Tibial nerve (tissue), 4 donors: Measurements from ENCODE around the gene CYSRT1. TPM values are rescaled to one million over a fixed set of nuclear protein-coding genes. Genes with fewer than 3 reads are reported as not detected.

Source experiments
- DNase-seq, 2 donors: peaks; one replicate each; pipeline ENCODE4 v3.0.0-alpha.2; 2019; ENCODE audit warnings: low spot score in 2 of 2
- H3K27ac ChIP-seq, 4 donors: fragments of 200-600 bp; sonication (generic) in 3 of 4; one replicate each; pipeline ENCODE4 v1.5.1; 2017 to 2019; ENCODE audit warnings: mild to moderate bottlenecking in 1 of 4
- H3K27me3 ChIP-seq, 2 donors: fragments of 200-600 bp; sonication (generic) in 1 of 2; one replicate each; pipeline versions ENCODE4 v1.5.1 to v1.6.0; 2017 to 2019
- H3K36me3 ChIP-seq, 3 donors: fragments of 200-600 bp; sonication (generic); one replicate each; pipeline ENCODE4 v1.5.1; 2018 to 2019
- H3K4me1 ChIP-seq, 4 donors: fragments of 200-600 bp; sonication (generic) in 3 of 4; one replicate each; pipeline ENCODE4 v1.5.1; 2017 to 2019
- H3K4me3 ChIP-seq, 4 donors: fragments of 200-600 bp; sonication (generic) in 3 of 4; one replicate each; pipeline ENCODE4 v1.5.1; 2017 to 2019; ENCODE audit warnings: mild to moderate bottlenecking in 1 of 4, moderate library complexity in 1 of 4
- H3K9me3 ChIP-seq, 4 donors: fragments of 200-600 bp; sonication (generic) in 3 of 4; one replicate each; pipeline ENCODE4 v1.5.1; 2017 to 2019
- EP300 ChIP-seq, 2 donors: sonication (generic); formaldehyde crosslinking; IDR thresholded peaks; one replicate each; pipeline ENCODE4 v1.6.1; 2017; ENCODE audit warnings: antibody characterized with exemption in 2 of 2, mild to moderate bottlenecking in 1 of 2
- POLR2A ChIP-seq, 2 donors: fragments of 450-650 bp; IDR thresholded peaks; one replicate each; pipeline ENCODE4 v1.6.1; 2017; ENCODE audit warnings: antibody characterized with exemption in 2 of 2, mild to moderate bottlenecking in 2 of 2, moderate library complexity in 2 of 2
- WGBS, 2 donors: methylation state at CpG; one replicate each; pipeline ENCODE4 v1.1.5; 2018; 5-methylcytosine and 5-hydroxymethylcytosine counted together
- total RNA-seq, 4 donors: library from RNA; depleted of rRNA; stranded (reverse); fragments of >200 nt; gene quantifications; one replicate each; pipeline ENCODE4 v1.1.0, GENCODE V29; 2016
- TF ChIP-seq, protein P1 (sequence below), 5 experiments: fragments of 200-600 bp in 3 of 5; fragments of 450-650 bp in 2 of 5; sonication (generic) in 3 of 5; IDR thresholded peaks; one replicate each; pipeline ENCODE4 v1.5.1; 2016 to 2019; ENCODE audit warnings: antibody characterized with exemption in 5 of 5, mild to moderate bottlenecking in 3 of 5, moderate library complexity in 2 of 5

Gene CYSRT1
- total RNA-seq, 4 donors from 2014 or later, result not detected

DNA sequence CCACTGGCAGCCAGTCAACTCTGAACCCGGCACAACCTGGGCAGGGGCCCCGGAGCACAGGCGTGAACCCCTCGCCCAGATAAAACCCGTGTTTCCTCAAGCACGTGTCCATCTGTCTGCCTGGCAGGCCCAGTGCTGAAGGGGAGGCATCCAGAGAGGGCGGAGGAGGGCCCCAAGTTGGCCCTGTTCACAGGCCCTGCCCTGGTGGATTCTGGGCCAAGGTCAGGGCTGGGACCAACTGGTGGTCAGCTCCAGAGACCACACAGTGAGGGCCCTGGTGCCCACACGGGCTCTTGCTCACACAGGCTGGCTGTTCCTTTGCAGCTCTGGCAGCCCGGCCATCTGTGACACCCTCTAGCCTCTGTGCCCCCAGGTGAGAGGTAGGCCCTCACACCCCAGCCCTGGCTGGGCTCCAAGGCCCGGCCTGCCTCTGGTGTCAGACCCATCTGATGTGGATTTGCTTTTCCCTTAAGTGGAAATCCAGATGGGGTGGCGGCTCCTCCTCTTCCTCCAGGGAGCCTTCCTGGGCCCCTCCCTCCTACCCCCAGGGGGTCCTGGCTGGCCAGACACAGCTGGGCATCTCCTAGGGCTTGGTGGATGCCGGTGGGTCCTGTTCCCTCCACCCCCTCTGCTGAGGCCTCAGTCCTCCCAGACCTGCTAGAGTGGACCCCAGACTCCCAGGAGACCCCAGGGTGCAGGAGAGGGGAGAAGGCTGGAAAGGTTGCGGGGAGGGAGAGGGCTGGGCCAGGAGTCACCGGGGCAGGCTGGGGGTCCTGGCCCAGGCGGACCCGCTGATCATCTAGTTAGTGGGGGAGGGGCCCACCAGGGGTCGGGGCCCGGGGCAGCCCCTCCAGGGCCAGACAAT, 25.6 kb downstream of the CYSRT1 start:
- H3K4me3 ChIP-seq, result no peak overlapping the region
- 62 to 63% methylated on average over 10 to 15 of the region's 18 CpGs for WGBS, 2 donors
- H3K9me3 ChIP-seq, result no peaks in the 10 kb centered on the region
- peaks cover 0 to 21% (median 9%) of the 10 kb centered on the region in 4 donors for H3K4me1 ChIP-seq
- no peak for DNase-seq
- no peak overlapping the region for H3K27ac ChIP-seq
- H3K27me3 ChIP-seq, result no peaks in the 10 kb centered on the region
- TF ChIP-seq EP300 (IDR thresholded peaks at IDR 0.05), result no peak
- no peak for TF ChIP-seq POLR2A (IDR thresholded peaks at IDR 0.05)
- TF ChIP-seq, protein P1, sequence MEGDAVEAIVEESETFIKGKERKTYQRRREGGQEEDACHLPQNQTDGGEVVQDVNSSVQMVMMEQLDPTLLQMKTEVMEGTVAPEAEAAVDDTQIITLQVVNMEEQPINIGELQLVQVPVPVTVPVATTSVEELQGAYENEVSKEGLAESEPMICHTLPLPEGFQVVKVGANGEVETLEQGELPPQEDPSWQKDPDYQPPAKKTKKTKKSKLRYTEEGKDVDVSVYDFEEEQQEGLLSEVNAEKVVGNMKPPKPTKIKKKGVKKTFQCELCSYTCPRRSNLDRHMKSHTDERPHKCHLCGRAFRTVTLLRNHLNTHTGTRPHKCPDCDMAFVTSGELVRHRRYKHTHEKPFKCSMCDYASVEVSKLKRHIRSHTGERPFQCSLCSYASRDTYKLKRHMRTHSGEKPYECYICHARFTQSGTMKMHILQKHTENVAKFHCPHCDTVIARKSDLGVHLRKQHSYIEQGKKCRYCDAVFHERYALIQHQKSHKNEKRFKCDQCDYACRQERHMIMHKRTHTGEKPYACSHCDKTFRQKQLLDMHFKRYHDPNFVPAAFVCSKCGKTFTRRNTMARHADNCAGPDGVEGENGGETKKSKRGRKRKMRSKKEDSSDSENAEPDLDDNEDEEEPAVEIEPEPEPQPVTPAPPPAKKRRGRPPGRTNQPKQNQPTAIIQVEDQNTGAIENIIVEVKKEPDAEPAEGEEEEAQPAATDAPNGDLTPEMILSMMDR (IDR thresholded peaks at IDR 0.05), result no peak
- H3K36me3 ChIP-seq, result no peaks in the 10 kb centered on the region

DNA sequence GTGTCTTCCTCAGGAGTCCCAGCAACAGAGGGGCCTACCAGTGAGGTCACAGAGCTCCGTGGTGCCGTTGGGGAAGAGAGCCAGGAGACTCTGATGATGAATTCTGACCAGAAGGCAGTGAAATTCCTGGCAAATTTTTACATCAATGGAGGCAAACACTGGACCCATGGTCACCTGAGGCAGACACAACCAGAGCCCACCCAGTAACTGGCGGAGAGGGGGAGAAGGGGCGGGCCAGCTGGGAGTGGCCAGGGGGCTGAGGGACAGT, 26.2 kb downstream of the CYSRT1 start, which contains the start of gene STPG3:
STPG3 (plus strand) TSS at position 93 of the 268 bp plus-strand sequence; CDS start at position 94, 1 bp downstream.
- 51 to 62% methylated on average over 4 of the region's 4 CpGs for WGBS, 2 donors
- TF ChIP-seq EP300 (IDR thresholded peaks at IDR 0.05) (no peak), POLR2A (IDR thresholded peaks at IDR 0.05) (no peak)
- TF ChIP-seq, protein P1 (IDR thresholded peaks at IDR 0.05), result no peak
- H3K27ac ChIP-seq, result no peak within 1 kb of the TSS
- H3K36me3 ChIP-seq, result peaks cover 0 to under 1% (median 0%) of the 10 kb centered on the region in 3 donors
- DNase-seq, result no peak
- peaks cover 0 to 26% (median 14%) of the 10 kb centered on the region in 4 donors for H3K4me1 ChIP-seq
- H3K4me3 ChIP-seq, result no peak within 1 kb of the TSS
- no peaks in the 10 kb centered on the region for H3K9me3 ChIP-seq
- no peaks in the 10 kb centered on the region for H3K27me3 ChIP-seq

DNA sequence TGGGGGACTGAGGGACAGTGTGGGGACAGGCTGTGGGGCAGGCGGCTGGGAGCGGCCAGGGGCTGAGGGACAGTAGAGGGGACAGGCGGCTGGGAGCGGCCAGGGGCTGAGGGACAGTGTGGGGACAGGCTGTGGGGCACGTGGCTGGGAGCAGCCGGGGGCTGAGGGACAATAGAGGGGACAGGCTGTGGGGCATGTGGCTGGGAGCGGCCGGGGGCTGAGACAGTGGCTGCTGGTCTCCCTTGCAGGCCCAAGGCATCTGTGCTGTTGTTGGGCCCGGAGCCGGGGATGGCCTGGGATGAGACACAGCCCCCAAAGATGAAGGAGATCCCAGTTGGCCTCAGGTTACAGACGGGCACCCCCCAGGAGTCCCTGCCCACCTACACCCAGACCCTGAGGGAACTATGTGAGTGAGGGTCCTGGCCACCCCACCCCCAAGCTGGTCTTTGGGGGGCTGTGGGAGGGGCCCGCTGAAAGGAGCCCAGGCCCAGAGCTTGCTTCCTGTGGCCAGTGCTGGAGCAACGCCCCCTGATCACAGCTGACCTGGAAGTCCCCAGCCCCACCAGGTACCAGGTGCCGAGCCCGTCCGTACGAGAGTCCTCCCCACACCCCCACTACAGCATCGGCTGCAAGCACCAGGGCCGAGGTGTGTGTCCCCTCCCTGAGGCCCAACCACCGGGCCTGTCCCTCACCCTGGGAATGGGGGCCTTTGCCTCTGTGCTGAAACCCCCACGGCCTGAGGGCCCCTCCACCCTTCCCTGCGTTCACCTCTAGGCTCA, 26.7 kb downstream of the CYSRT1 start:
- Histone ChIP-seq H3K27me3 (no peaks in the 10 kb centered on the region), H3K4me1 (peaks cover 0 to 31% (median 19%) of the 10 kb centered on the region in 4 donors), H3K36me3 (peaks cover 0 to 6% (median 0%) of the 10 kb centered on the region in 3 donors), H3K9me3 (no peaks in the 10 kb centered on the region), H3K27ac (no peak overlapping the region), H3K4me3 (no peak overlapping the region)
- TF ChIP-seq, protein P1 (IDR thresholded peaks at IDR 0.05), result no peak
- TF ChIP-seq POLR2A (IDR thresholded peaks at IDR 0.05), result no peak
- no peak for TF ChIP-seq EP300 (IDR thresholded peaks at IDR 0.05)
- no peak for DNase-seq
- 76 to 84% methylated on average over 20 to 21 of the region's 22 CpGs for WGBS, 2 donors

DNA sequence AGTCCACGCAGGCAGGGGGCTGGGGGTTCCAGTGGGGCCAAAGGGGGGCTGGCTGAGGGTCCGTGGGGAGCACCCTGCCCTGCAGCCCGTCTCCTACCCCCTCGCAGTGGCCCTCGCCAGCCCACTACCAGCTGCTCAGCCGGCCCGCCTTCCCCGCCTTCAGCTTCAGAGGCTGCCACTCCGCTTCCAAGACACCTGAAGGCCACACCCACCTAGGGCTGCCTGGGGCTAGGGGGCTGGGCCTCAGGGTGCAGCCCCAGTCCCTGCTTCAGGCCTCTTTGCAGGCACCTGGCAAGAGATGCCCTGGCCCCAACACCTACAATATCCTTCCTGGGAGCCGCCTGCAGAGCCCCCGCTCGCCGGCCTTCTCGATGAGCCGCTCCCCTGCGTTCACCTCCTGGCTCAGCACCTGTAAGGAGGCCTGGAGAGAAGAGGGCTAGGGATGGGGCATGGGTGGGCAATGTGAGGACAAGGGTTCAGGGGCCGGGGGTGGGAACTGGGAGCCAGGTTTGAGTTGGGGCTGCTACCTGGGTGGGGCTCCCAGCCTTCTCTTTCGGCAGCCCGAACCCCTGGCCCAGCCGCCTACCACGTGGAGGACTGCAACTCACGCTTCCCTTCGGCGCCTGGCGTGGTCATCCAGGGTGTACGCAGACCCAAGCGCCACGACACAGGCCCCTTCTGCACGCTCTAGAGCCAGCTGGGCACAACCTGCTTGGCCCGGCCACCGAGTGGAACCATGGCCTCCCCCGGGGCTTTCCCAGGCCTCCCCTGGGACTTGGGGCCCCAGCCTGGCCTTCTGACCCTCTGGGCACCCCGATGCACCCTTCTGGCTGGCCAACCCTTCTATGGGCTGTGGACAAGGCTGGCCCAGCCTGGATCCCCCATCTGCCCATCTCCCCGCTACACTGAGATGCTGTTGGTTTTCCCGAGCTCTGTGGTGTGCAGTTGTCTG, 27.9 kb downstream of the CYSRT1 start:
- Histone ChIP-seq H3K27ac (no peak overlapping the region), H3K27me3 (no peaks in the 10 kb centered on the region), H3K4me3 (no peak overlapping the region), H3K36me3 (peaks cover 0 to 15% (median 5%) of the 10 kb centered on the region in 3 donors), H3K9me3 (no peaks in the 10 kb centered on the region), H3K4me1 (peaks cover 0 to 38% (median 22%) of the 10 kb centered on the region in 4 donors)
- no peak for DNase-seq
- no peak for TF ChIP-seq EP300 (IDR thresholded peaks at IDR 0.05)
- 81 to 92% methylated on average over 22 to 28 of the region's 35 CpGs for WGBS, 2 donors
